HepG2 (cell line): ENCODE results near the gene ACE. TPM values are rescaled to one million over a fixed set of nuclear protein-coding genes. Genes with fewer than 3 reads are reported as not detected.

Experiments
- ATAC-seq: fragments of 200-7000 bp; cut with Tn5 transposase; 3 replicates; pipeline ENCODE4 v1.9.1; 2020; ENCODE audit warnings: mild to moderate bottlenecking, moderate library complexity
- BruUV-seq: library from RNA; stranded (reverse); fragments of 400-500 nt; replicated peaks from 2 replicates; lab custom pipeline; 2021; lab: Mats Ljungman, UMichigan
- CTCF ChIA-PET: fragments of 300-600 bp; formaldehyde crosslinking; extraction: SDS; loops from one replicate; lab custom pipeline; 2021; ENCODE audit warnings: low total read pairs, inconsistent platforms, low intra/inter-chr PET ratio; lab: Yijun Ruan, JAX
- POLR2A ChIA-PET: fragments of 350-600 bp; sonication (Branson Sonifier 250); formaldehyde crosslinking; loops from one replicate; lab custom pipeline; 2020; ENCODE audit warnings: antibody characterized with exemption, inconsistent platforms; lab: Yijun Ruan, JAX
- DNase-seq: peaks from one replicate; pipeline ENCODE4 v3.0.0-alpha.2; 2015; ENCODE audit warnings: low spot score
- FAIRE-seq: peaks from 3 replicates; lab custom pipeline; 2011; peaks lifted over from hg19 to GRCh38; lab: Jason Lieb, UNC
- H2AFZ ChIP-seq: one replicate; pipeline ENCODE4 v1.6.1; 2011; ENCODE audit warnings: low read length, inconsistent platforms
- H3K27ac ChIP-seq: fragments of 300-600 bp; 3 replicates; pipeline ENCODE4 v1.8.0; 2011; ENCODE audit warnings: mixed run types, mild to moderate bottlenecking, mixed read lengths, low read length, inconsistent platforms; ENCODE audit not compliant: insufficient read depth; ENCODE audit errors: extremely low read length
- H3K27me3 ChIP-seq, 2 experiments: fragments of 200-600 bp in 1 of 2; 2 replicates in 1 of 2; 3 replicates in 1 of 2; pipeline versions ENCODE4 v1.6.0 to v1.8.0; 2011; ENCODE audit warnings: low read length in 2 of 2, mild to moderate bottlenecking in 2 of 2, moderate library complexity in 2 of 2, inconsistent platforms in 1 of 2; ENCODE audit not compliant: insufficient read depth in 2 of 2, control insufficient read depth in 1 of 2
- H3K36me3 ChIP-seq, 2 experiments: fragments of 200-600 bp in 1 of 2; replicated peaks in 1 of 2; 2 replicates in 1 of 2; 3 replicates in 1 of 2; pipeline versions ENCODE4 v1.5.1 to v1.8.0; 2011; ENCODE audit warnings: low read length in 2 of 2, inconsistent platforms in 1 of 2; ENCODE audit not compliant: insufficient read depth in 2 of 2, control insufficient read depth in 1 of 2
- H3K4me1 ChIP-seq: 2 replicates; pipeline ENCODE4 v1.5.1; 2012; ENCODE audit warnings: low read length, inconsistent platforms; ENCODE audit not compliant: insufficient read depth
- H3K4me2 ChIP-seq: 2 replicates; pipeline ENCODE4 v1.6.0; 2011; ENCODE audit warnings: low read depth, low read length, inconsistent platforms
- H3K4me3 ChIP-seq, 3 experiments: fragments of 200-600 bp in 1 of 3; sonication (generic), shearing (Covaris generic) in 1 of 3; replicated peaks in 1 of 3; 2 replicates each; pipeline ENCODE4 v1.5.1; 2011 to 2016; ENCODE audit warnings: low read length in 3 of 3, inconsistent platforms in 2 of 3, low read depth in 2 of 3, mild to moderate bottlenecking in 2 of 3, control low read depth in 1 of 3, mixed read lengths in 1 of 3; ENCODE audit not compliant: insufficient read depth in 1 of 3
- H3K79me2 ChIP-seq: one replicate; pipeline ENCODE4 v1.6.1; 2011; ENCODE audit warnings: low read length, inconsistent platforms; ENCODE audit not compliant: insufficient read depth
- H3K9ac ChIP-seq: 2 replicates; pipeline ENCODE4 v1.6.0; 2011; ENCODE audit warnings: mild to moderate bottlenecking, low read depth, low read length, inconsistent platforms; ENCODE audit not compliant: insufficient read depth
- H3K9me3 ChIP-seq: 2 replicates; pipeline ENCODE4 v1.5.1; 2012; ENCODE audit warnings: mild to moderate bottlenecking, low read length
- H4K20me1 ChIP-seq: 2 replicates; pipeline ENCODE4 v1.6.0; 2011; ENCODE audit warnings: inconsistent platforms, mild to moderate bottlenecking, low read length, moderate library complexity; ENCODE audit not compliant: insufficient read depth
- FUBP1 ChIP-seq: sonication (generic); formaldehyde crosslinking; IDR thresholded peaks from 2 replicates; pipeline ENCODE4 v1.5.1; 2020; ENCODE audit warnings: missing genetic modification reagents, mild to moderate bottlenecking, borderline replicate concordance
- HDAC1 ChIP-seq: sonication (generic); formaldehyde crosslinking; IDR thresholded peaks from 2 replicates; pipeline ENCODE4 v1.5.1; 2020; ENCODE audit warnings: mild to moderate bottlenecking, missing genetic modification reagents
- KLF15 ChIP-seq: sonication (generic); formaldehyde crosslinking; IDR thresholded peaks from 2 replicates; pipeline ENCODE4 v1.8.1; 2023; ENCODE audit warnings: borderline replicate concordance, mild to moderate bottlenecking, inconsistent platforms, missing genetic modification reagents, mixed read lengths
- KLF6 ChIP-seq: IDR thresholded peaks from 2 replicates; pipeline ENCODE4 v1.8.0; 2016; ENCODE audit warnings: missing biosample characterization, missing genetic modification reagents
- MAFG ChIP-seq: sonication (generic); formaldehyde crosslinking; IDR thresholded peaks from 2 replicates; pipeline ENCODE4 v1.5.1; 2020; ENCODE audit warnings: mild to moderate bottlenecking, missing genetic modification reagents
- POLR2AphosphoS5 ChIP-seq: IDR thresholded peaks from 2 replicates; pipeline ENCODE4 v1.6.1; 2012; ENCODE audit warnings: low read depth, low read length
- PTBP1 ChIP-seq: fragments of 200-400 bp; formaldehyde crosslinking; IDR thresholded peaks from 2 replicates; pipeline ENCODE4 v1.6.1; 2018; ENCODE audit warnings: low read length, low read depth; ENCODE audit not compliant: poor library complexity, severe bottlenecking
- WIZ ChIP-seq: sonication (generic); formaldehyde crosslinking; IDR thresholded peaks from 2 replicates; pipeline ENCODE4 v1.5.1; 2020; ENCODE audit warnings: mild to moderate bottlenecking, missing genetic modification reagents
- ZBTB26 ChIP-seq: IDR thresholded peaks from 2 replicates; pipeline ENCODE4 v1.6.1; 2016; ENCODE audit warnings: missing compliant biosample characterization, missing genetic modification reagents, borderline replicate concordance
- ZBTB34 ChIP-seq: sonication (generic); formaldehyde crosslinking; IDR thresholded peaks from 2 replicates; pipeline ENCODE4 v1.8.0; 2022; ENCODE audit warnings: mild to moderate bottlenecking, missing genetic modification reagents
- ZNF567 ChIP-seq: sonication (generic); formaldehyde crosslinking; IDR thresholded peaks from 2 replicates; pipeline ENCODE4 v1.8.1; 2023; ENCODE audit warnings: mild to moderate bottlenecking, missing genetic modification reagents, borderline replicate concordance
- ZNF724P ChIP-seq: sonication (generic); formaldehyde crosslinking; IDR thresholded peaks from 2 replicates; pipeline ENCODE4 v1.8.0; 2022; ENCODE audit warnings: missing genetic modification reagents, borderline replicate concordance
- WGBS: methylation state at CpG from one replicate; pipeline ENCODE4 v1.1.6; 2017; ENCODE audit warnings: low lambda C conversion rate; 5-methylcytosine and 5-hydroxymethylcytosine counted together
- in situ Hi-C: cut with HindIII; loops from 2 replicates; pipeline ENCODE4 v1.10.0; 2017; ENCODE audit warnings: low pct_unique_long_range_greater_than_20kb; ENCODE audit not compliant: extremely low pct_ligation_motif_present
- intact Hi-C: fragments of 100-400 bp; cut with micrococcal nuclease; formaldehyde crosslinking; loops from one replicate; pipeline ENCODE4 v1.10.0; 2022; ENCODE audit not compliant: unreplicated experiment
- polyA plus RNA-seq, 8 experiments: library from polyadenylated mRNA; depleted of rRNA in 3 of 8; stranded (reverse) in 7 of 8; unstranded in 1 of 8; fragments of >200 nt; fragmentation: Illumina TruSeq in 4 of 8; extraction: Trizol in 4 of 8; gene quantifications; 2 replicates each; pipeline versions ENCODE4 v1.2.1 to v1.2.3, GENCODE V29; 2011 to 2016; ENCODE audit warnings: low read depth in 4 of 8, missing spikeins in 1 of 8, mixed read lengths in 1 of 8; ENCODE audit not compliant: insufficient read depth in 1 of 8
- total RNA-seq, 5 experiments: library from RNA; depleted of rRNA; stranded (reverse); fragments of >200 nt; fragmentation: Illumina TruSeq; extraction: Trizol; gene quantifications; 2 replicates each; pipeline ENCODE4 v1.2.3, GENCODE V29; 2016; ENCODE audit warnings: low read depth in 1 of 5
- TF ChIP-seq, protein P1 (sequence below): sonication (generic); formaldehyde crosslinking; IDR thresholded peaks from 2 replicates; pipeline ENCODE4 v1.4.0; 2020; ENCODE audit warnings: mild to moderate bottlenecking, missing genetic modification reagents
- TF ChIP-seq, protein P2 (sequence below): IDR thresholded peaks from 2 replicates; pipeline ENCODE4 v1.6.1; 2016; ENCODE audit warnings: low read depth

ACE gene
- total and polyA plus RNA-seq, 2 of the 13 experiments (the other 11 are each of a cell fraction or from before 2014, with no cell fraction given) = 0.08 to 0.13 TPM

DNA sequence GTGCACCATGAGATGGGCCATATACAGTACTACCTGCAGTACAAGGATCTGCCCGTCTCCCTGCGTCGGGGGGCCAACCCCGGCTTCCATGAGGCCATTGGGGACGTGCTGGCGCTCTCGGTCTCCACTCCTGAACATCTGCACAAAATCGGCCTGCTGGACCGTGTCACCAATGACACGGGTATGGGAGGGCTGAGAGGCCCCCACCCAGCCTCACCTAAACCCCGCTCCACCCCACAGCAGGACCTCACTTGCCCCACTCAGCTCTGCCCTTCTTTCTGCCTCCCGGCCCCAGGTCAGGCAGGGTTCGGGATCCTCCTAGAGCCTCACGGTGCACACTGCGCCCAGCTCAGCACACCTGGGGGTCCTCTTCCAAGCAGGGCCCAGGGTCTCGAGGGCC is 5.6 kb downstream of the ACE start:
- in situ Hi-C loops (no loop called here), intact Hi-C loops (no loop called here)
- no TSS peak for BruUV-seq
- POLR2A ChIA-PET = no interaction called here
- no peak for ATAC-seq
- peaks cover 23 to 77% of the 10 kb centered on the region in 2 experiments for H3K27me3 ChIP-seq
- H3K36me3 ChIP-seq = no peaks in the 10 kb centered on the region
- no peak overlapping the region for H3K4me3 ChIP-seq
- H2AFZ ChIP-seq = no peak overlapping the region
- CTCF ChIA-PET = no interaction called here
- H3K9me3 ChIP-seq = no peaks in the 10 kb centered on the region
- peaks cover 18% of the 10 kb centered on the region for H3K4me1 ChIP-seq
- FAIRE-seq = no peak
- no peak overlapping the region for H3K9ac ChIP-seq
- 47% methylated on average over 10 of the region's 16 CpGs for WGBS
- H4K20me1 ChIP-seq = no peaks in the 10 kb centered on the region
- H3K4me2 ChIP-seq = no peak overlapping the region
- TF ChIP-seq KLF6 (no peak), ZBTB34 (CRISPR knock-in tag) (no peak), ZBTB26 (CRISPR knock-in tag) (no peak), FUBP1 (no peak), ZNF724P (CRISPR knock-in tag) (no peak), PTBP1 (no peak), WIZ (CRISPR knock-in tag) (no peak), POLR2AphosphoS5 (no peak), ZNF567 (CRISPR knock-in tag) (no peak), HDAC1 (CRISPR knock-in tag) (no peak), MAFG (CRISPR knock-in tag) (no peak), KLF15 (no peak)
- TF ChIP-seq, protein P1, sequence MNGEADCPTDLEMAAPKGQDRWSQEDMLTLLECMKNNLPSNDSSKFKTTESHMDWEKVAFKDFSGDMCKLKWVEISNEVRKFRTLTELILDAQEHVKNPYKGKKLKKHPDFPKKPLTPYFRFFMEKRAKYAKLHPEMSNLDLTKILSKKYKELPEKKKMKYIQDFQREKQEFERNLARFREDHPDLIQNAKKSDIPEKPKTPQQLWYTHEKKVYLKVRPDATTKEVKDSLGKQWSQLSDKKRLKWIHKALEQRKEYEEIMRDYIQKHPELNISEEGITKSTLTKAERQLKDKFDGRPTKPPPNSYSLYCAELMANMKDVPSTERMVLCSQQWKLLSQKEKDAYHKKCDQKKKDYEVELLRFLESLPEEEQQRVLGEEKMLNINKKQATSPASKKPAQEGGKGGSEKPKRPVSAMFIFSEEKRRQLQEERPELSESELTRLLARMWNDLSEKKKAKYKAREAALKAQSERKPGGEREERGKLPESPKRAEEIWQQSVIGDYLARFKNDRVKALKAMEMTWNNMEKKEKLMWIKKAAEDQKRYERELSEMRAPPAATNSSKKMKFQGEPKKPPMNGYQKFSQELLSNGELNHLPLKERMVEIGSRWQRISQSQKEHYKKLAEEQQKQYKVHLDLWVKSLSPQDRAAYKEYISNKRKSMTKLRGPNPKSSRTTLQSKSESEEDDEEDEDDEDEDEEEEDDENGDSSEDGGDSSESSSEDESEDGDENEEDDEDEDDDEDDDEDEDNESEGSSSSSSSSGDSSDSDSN = no peak
- TF ChIP-seq, protein P2, sequence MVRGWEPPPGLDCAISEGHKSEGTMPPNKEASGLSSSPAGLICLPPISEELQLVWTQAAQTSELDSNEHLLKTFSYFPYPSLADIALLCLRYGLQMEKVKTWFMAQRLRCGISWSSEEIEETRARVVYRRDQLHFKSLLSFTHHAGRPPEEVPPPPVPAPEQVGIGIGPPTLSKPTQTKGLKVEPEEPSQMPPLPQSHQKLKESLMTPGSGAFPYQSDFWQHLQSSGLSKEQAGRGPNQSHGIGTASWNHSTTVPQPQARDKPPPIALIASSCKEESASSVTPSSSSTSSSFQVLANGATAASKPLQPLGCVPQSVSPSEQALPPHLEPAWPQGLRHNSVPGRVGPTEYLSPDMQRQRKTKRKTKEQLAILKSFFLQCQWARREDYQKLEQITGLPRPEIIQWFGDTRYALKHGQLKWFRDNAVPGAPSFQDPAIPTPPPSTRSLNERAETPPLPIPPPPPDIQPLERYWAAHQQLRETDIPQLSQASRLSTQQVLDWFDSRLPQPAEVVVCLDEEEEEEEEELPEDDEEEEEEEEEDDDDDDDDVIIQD (CRISPR knock-in tag) = no peak
- H3K27ac ChIP-seq = no peak overlapping the region
- DNase-seq = no peak
- no peaks in the 10 kb centered on the region for H3K79me2 ChIP-seq
